ENCODE measurements around the gene MPEG1.

DNA sequence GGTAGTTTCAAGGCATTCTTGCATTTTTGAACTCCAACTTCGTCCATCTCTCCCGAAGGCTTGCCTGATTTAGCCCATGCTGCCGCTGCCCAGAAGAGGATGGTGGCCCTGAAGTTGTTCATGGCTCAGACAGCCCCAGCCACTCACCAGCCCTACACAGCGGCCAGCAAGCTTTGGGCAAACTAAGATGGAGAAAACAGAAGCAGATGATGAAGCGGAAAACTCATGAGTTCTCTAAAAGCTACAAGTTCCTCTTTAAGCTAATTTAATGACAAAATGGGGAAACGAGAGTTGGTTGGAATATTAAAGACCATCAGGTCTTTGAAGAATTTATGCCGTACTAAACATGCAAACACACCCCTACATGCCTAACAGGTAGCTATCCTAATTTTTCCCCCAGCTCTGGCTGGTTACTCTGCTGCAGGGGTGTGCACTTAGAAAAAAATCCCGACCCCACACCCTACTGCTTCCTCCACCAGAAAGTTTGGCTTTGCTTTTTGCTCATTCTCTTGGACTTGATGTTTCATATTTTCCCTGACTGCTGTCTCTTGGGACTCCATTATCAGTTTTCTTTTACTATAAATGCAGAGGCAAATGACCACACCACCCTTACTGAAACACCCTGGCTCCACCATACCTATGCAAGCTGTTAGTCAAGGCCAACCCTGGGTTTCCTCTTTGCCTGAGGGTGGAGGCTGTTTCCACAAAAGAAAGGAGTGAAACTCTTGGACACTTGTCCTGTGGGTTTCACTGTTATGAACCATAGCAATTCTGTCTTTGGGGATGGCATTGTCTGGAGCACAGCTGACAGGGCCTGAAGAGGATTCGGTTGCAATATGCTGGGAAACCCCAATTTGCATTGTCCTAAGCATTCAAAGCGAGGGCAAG lies at the start of gene MPEG1:
- TF ChIP-seq, protein P1, sequence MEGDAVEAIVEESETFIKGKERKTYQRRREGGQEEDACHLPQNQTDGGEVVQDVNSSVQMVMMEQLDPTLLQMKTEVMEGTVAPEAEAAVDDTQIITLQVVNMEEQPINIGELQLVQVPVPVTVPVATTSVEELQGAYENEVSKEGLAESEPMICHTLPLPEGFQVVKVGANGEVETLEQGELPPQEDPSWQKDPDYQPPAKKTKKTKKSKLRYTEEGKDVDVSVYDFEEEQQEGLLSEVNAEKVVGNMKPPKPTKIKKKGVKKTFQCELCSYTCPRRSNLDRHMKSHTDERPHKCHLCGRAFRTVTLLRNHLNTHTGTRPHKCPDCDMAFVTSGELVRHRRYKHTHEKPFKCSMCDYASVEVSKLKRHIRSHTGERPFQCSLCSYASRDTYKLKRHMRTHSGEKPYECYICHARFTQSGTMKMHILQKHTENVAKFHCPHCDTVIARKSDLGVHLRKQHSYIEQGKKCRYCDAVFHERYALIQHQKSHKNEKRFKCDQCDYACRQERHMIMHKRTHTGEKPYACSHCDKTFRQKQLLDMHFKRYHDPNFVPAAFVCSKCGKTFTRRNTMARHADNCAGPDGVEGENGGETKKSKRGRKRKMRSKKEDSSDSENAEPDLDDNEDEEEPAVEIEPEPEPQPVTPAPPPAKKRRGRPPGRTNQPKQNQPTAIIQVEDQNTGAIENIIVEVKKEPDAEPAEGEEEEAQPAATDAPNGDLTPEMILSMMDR (IDR thresholded peaks at IDR 0.05; ENCODE audit: low read depth, low read length): no peak
- TF ChIP-seq POLR2A (IDR thresholded peaks at IDR 0.05; ENCODE audit: extremely low read depth, insufficient read length): no peak
